Hematopoietic multipotent progenitor cell treated with erythropoietin and hydrocortisone succinate and interleukin-3 and kit ligand, for 15 days (in vitro differentiated cells): Measurements from ENCODE around the gene PPP1R16B.
"Not testable (repeated sequence)": the region's sequence is repeated elsewhere in the genome, so short reads cannot be mapped to it uniquely, and the experiment has no call there.

Experiments used
- DNase-seq: peaks from one replicate; pipeline ENCODE4 v3.0.0-alpha.2; 2015; ENCODE audit warnings: low spot score

PPP1R16B gene

DNA sequence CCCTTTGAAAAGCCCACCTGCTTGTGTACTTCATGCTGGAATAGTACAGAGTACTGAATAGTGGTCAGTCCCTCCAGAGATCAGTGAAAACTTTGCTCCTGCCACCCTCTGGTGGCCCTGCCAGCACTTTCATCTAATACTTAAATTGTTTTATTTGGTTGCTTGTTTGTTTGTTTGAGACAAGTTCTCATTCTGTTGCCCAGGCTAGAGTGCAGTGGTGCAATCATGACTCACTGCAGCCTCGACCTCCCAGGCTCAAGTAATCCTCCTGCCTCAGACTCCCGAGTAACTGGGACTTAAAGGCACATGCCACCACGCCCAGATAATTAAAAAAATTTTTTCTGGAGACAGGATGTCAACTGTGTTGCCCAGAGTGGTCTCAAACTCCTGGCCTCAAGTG is 129.8 kb downstream of the PPP1R16B start:
- peak; percentile 32 for DNase-seq

DNA sequence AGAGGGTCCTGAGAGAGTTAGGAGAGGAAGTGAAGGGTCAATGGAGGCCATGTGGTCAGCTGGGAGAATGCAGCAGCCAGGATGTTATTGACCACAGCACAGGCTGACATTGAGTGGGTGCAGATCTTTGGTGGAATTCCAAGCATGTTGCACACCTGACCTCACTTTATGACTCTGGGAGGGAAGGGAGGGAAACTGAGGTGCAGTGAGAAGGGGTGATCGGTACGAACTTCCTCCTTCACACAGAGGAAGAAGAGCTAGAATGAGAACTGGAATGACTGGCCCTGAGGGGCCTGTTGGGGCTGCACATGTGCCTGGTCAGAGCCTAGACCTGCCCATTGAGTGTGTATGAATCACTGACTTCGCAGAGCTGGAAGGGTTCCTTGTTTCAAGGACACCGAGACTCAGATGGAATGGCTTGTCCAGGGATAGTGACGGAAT is 130.5 kb downstream of the PPP1R16B start:
- no peak for DNase-seq

DNA sequence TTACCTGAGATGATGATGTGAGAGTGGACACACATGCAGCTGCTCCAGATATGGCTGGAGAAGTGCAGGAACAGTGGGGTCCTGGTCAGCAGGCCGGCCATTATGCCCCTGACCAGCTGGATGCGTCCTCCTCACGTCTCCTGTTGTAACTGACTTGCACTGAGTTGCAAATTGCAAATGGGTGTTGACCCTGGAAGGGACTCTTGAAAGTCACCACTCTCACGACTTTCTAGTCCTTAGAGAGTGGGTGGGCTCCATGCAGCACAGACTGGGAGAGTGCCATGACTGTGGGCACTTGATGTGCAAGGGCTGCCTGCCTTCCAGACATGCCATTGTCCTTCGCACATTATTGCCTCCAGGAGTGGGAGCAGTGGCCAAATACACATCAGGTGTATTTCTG is 131.5 kb downstream of the PPP1R16B start:
- no peak for DNase-seq

DNA sequence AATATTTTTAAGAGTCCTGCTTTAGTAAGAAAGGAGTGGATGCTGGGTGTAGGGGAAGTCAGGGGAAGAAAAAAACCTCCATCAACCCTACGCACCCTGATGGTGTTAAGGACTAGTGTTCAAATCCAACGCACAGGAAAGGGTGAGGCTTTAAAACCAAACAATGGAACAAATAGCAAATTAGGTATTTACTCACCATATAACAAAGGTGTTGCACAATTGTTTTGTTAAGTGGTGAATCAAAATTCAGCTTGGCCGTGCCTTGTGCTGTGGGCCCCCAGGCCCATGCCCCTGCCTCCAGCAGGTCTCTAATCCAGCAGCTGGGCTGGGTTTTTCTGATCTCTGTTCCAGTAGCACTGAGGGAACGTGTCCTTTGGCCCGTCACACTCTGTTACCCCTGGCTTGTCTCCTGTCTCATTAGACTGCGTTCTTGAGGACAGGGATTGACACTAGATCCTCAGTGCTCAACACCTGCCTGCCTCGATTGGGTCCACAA is 132.5 kb downstream of the PPP1R16B start:
- DNase-seq = no peak

DNA sequence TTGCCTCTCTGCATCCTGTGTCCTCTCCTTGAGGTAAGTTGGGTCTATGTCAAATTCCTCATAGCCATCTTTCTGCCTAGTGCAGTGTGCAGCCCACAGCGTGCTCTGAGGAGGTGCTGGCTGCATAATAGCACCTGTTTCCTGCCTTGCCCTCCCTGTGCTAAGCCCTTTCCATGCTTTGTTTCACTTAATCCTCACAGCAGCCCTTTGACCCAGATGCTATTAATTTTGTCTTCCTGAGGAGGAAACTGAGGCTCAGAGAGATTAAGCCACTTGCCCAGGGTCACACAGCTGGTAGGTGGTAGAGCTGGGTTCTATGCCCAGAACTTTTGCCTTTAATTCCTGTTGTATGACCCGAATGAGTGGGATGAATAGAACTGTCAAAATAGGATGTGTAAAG is 134.2 kb downstream of the PPP1R16B start:
- DNase-seq = no peak

GRCh38 chr20:38940644-38941043 is 135.1 kb downstream of the PPP1R16B start:
- no peak for DNase-seq

DNA sequence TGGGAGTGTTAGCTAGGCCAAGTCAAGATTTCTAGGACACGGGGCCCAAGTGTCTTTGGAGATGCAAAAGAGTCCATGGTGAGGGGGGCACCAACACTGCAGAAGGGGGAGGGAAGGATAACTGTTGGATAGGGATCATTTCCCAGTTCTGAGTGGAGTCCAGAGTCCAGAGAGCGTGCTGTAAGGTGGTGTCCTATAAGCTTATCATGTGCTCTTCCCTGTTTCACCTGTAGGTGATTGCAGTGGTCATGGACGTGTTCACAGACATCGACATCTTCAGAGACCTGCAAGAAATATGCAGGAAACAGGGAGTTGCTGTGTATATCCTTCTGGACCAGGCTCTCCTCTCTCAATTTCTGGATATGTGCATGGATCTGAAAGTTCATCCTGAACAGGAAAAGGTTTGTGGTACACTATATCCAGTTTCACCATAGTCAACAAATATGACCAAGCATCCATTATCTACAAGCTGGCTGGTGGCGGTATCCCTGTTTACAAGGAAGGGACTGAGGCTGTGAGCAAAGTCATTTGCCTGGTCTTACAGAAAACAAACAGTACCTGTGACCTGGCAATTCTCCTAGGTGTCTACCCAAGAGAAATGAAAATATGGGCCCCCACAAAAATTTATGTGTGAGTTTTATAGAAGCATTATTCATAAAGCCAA is 136.4 kb downstream of the PPP1R16B start:
- DNase-seq = no peak

GRCh38 chr20:38945012-38945411 is 139.5 kb downstream of the PPP1R16B start:
- DNase-seq = no peak

GRCh38 chr20:38946836-38947235 is 141.3 kb downstream of the PPP1R16B start:
- no peak for DNase-seq

DNA sequence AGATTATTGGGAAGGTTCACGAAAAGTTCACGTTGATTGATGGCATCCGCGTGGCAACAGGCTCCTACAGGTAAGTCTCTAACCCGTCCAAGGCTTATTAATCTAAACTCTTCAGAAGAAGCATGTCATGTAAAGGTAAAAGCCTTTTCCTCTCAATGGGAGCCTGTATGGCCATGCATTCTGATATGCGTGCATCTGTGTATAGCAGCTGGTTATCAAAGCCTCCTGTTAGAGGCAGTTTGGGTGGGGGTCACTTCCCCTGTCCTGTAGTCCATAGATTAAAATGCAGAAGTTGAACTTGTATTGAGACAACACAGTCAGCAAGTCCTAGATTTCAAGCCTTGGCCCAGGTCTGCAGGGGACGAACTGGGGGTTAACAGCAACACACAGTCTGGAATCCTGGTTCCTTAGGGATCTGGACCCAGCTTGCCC is 142.4 kb downstream of the PPP1R16B start:
- DNase-seq = peak; percentile 81

GRCh38 chr20:38950254-38950653 is 144.8 kb downstream of the PPP1R16B start:
- DNase-seq = no peak

DNA sequence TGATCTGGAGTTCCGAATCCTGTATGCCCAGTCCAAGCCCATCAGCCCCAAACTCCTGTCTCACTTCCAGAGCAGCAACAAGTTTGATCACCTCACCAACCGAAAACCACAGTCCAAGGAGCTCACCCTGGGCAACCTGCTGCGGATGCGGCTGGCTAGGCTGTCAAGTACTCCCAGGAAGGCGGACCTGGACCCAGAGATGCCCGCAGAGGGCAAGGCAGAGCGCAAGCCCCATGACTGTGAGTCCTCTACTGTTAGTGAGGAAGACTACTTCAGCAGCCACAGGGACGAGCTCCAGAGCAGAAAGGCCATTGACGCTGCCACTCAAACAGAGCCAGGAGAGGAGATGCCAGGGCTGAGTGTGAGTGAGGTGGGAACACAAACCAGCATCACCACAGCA is 146.1 kb downstream of the PPP1R16B start:
- no peak for DNase-seq

- DNase-seq = no peak
Measured at GRCh38 chr20:38952153-38952552, 146.7 kb downstream of the PPP1R16B start.

GRCh38 chr20:38953630-38954340 is 148.3 kb downstream of the PPP1R16B start:
- DNase-seq = no peak

GRCh38 chr20:38957235-38957876 is 151.9 kb downstream of the PPP1R16B start:
- DNase-seq = no peak

DNA sequence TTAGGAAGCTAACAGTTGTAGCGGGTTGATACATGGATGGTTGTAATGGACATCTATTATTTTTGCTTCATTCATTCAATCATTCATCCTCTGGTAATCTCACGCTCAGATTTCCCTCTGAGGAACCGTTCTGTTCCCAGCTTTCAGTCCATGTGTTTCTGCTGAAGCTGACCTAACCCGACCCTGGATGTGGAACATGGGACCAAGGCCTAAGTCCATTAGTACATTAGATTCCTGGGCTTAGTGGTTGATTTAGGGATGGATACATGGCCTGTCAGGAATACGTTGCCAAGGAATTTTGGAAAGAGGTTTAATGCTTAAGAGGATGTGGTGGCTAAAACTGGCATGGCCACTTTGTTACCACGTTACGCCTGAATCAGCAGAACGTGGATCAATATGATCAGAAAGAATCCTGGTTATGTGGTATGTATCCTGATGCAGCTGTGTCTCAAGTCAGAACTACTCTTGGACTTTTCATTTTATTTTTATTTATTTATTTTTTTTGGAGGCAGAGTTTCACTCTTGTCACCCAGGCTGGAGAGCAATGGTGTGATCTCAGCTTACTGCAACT is 152.5 kb downstream of the PPP1R16B start:
- DNase-seq = no peak

DNA sequence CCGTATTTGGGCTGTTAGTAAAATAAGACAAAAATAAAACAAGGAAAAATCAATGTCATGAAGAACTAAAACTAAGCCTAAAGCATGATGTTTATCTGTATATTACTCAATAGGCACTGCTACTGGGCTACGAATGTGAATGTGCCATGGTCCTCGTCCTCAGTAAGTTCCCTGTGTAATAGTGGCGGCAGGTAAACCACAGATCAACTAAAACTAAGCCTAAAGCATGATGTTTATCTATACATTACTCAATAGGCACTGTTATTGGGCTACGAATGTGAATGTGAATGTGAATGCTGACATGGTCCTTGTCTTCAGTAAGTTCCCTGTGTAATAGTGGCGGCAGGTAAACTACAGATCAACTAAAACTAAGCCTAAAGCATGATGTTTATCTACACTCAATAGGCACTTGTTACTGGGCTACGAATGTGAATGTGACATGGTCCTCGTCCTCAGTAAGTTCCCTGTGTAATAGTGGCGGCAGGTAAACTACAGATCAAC is 154.7 kb downstream of the PPP1R16B start:
- not testable (repeated sequence) for DNase-seq

GRCh38 chr20:38961530-38962043 is 156.1 kb downstream of the PPP1R16B start:
- DNase-seq = no peak

- peak; percentile 99 for DNase-seq
Measured at GRCh38 chr20:38962044-38962927, 156.8 kb downstream of the PPP1R16B start, which contains the start of gene DHX35. TSS of gene DHX35 (plus strand) at chr20:38962344. CDS start at chr20:38962368, 24 bp downstream.

DNA sequence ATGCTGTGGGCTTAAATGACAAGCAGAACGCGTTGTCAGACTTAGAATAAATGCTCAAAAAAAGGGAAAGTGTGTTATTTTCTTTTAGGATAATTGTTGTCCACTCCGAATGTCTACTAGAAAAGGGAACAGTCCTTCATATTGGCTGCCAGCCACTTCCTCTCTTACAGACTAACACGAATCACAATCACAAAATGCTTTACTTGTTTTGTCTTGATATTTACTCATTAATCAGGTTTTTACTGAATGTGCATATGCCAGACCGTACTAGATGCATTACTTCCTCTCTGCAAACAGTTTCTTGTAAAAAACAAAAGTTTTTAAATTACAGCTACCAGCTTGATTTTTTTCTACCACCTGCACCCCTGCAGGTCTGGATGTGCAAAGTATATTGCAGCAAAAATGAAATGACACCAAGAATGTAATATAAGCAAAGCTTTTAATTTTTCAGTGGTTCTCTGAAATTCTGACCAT is 157.5 kb downstream of the PPP1R16B start:
- DNase-seq = no peak

DNA sequence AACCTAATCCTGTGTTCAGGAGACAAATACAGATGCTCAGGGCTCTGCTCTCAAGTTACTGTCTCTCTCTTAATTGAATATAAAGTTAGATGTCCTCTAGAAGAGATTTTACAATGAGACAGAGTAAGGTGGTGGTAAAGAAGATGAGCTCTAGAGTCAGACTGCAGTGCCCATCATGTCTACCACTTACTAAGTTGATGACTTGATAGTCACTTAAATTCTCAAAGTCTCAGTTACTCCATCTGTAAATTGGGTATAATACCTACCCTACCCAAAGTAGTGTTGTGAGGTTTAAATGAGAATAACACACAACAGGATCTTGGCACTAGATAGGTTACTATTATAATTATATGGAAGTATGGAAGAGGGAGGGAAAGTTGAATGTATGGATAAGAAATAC is 158.2 kb downstream of the PPP1R16B start:
- no peak for DNase-seq
